GM20000 (cell line): ENCODE data around the gene TENT5C.

Source experiments
- DNase-seq: peaks from one replicate; pipeline ENCODE4 v3.0.0; 2012; ENCODE audit warnings: low spot score
- TF ChIP-seq, protein P1 (sequence below): IDR thresholded peaks from 2 replicates; pipeline ENCODE4 v1.5.1; 2012; ENCODE audit warnings: mild to moderate bottlenecking, control low read depth; ENCODE audit errors: extremely low read depth, missing control alignments

Gene TENT5C

DNA sequence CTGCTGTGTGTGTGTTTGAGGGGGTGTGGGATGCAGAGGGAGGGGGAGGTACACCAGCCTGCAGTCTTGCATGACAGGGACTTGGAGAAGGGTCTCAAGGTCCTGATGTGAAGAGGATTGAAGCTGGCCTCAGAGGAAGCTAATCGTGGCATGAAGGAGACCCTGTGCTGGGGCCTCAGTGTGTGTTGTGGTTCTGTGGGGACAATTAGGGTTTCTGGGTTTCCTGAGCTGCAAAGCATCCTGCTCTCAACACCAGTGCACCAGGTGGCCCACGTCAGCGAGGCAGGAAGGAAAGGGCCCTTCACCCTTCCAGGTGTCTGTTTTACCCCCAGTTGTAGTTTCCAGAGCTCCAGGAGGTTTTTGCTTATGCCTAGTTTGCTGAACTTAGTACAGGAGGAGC is 52.8 kb downstream of the TENT5C start:
- TF ChIP-seq, protein P1, sequence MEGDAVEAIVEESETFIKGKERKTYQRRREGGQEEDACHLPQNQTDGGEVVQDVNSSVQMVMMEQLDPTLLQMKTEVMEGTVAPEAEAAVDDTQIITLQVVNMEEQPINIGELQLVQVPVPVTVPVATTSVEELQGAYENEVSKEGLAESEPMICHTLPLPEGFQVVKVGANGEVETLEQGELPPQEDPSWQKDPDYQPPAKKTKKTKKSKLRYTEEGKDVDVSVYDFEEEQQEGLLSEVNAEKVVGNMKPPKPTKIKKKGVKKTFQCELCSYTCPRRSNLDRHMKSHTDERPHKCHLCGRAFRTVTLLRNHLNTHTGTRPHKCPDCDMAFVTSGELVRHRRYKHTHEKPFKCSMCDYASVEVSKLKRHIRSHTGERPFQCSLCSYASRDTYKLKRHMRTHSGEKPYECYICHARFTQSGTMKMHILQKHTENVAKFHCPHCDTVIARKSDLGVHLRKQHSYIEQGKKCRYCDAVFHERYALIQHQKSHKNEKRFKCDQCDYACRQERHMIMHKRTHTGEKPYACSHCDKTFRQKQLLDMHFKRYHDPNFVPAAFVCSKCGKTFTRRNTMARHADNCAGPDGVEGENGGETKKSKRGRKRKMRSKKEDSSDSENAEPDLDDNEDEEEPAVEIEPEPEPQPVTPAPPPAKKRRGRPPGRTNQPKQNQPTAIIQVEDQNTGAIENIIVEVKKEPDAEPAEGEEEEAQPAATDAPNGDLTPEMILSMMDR: no peak
- no peak for DNase-seq

GRCh38 chr1:117659550-117660270 is 53.9 kb downstream of the TENT5C start:
- TF ChIP-seq, protein P1: no peak
- no peak for DNase-seq

- TF ChIP-seq, protein P1: no peak
- no peak for DNase-seq
Measured at GRCh38 chr1:117660271-117660965, 54.6 kb downstream of the TENT5C start.

GRCh38 chr1:117661027-117661426 is 55.2 kb downstream of the TENT5C start:
- TF ChIP-seq, protein P1: no peak
- DNase-seq: no peak

DNA sequence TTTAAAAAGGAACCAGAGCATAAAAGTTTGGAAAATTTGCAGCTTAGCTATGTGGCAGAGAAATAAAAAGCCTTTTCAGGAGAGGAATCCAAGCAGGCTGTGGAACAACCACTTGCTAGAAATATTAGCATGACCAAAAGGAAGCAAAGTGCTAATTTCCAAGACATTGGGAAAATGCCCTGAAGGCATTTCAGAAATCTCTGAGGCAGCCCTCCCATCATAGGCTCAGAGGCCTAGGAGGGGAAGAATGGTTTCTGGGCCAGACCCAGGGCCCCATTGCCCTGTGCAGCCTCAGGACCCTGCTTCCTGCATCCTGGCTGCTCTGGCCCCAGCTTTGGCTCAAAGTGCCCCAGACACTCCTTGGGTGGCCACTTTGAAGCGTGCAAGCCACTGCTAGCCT is 56.8 kb downstream of the TENT5C start:
- TF ChIP-seq, protein P1: no peak
- DNase-seq: no peak

DNA sequence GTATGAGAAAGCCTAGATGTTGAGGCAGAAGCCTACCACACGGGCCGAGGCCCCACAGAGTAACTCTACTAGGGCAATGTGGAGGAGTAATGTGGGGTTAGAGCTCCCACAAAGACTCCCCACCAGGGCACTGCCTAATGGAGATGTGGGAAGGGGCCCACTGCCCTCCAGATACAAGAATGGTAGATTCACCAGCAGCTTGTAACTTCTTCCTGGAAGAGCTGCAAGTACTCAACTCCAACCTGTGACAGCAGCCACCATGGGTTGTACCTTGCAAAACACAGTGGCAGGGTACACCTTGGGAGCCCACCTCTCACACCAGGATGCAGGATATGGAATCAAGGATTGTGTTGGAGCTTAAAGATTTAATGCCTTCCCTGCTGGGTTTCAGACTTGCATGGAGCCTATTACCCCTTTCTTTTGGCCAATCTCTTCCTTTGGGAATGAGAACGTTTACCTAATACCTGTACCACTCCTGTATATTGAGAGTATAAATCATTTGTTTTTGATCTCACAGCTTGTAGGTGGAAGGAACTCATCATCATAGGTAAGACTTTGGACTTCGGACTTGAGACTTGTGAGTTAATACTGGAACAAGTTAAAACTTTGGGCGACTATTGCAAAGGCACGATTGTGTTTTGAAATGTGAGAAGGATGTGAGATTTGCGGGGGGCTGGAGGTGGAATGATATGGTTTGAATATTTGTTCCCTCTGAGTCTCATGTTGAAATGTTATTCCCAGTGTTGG is 57.5 kb downstream of the TENT5C start:
- no peak for DNase-seq
- TF ChIP-seq, protein P1: no peak

DNA sequence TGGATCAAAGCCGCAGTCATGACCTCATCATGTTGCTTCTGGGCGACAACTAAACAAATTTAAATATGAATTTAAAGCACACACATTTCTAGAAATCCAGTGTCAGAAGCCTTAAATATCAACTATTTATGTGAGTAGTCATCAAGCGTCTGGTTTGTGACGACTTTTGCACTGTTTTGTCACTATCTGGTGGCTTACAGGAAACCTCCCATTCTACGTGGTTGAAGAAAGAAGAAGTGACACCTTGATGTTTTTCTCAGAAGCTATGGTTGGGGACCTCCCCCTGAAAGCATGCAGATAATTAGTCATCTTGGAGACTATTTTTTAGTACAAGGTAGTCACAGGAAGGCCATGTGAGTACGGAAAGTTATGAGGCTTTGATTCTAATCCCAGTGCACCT is 58.5 kb downstream of the TENT5C start:
- TF ChIP-seq, protein P1: no peak
- peak; percentile 81 for DNase-seq
